ENCODE measurements around the gene DHCR7. TPM values are rescaled to one million over a fixed set of nuclear protein-coding genes. Genes with fewer than 3 reads are reported as not detected.

The DHCR7 gene
- total RNA-seq, 1 donor from 2014 or later = 36.7 TPM

DNA sequence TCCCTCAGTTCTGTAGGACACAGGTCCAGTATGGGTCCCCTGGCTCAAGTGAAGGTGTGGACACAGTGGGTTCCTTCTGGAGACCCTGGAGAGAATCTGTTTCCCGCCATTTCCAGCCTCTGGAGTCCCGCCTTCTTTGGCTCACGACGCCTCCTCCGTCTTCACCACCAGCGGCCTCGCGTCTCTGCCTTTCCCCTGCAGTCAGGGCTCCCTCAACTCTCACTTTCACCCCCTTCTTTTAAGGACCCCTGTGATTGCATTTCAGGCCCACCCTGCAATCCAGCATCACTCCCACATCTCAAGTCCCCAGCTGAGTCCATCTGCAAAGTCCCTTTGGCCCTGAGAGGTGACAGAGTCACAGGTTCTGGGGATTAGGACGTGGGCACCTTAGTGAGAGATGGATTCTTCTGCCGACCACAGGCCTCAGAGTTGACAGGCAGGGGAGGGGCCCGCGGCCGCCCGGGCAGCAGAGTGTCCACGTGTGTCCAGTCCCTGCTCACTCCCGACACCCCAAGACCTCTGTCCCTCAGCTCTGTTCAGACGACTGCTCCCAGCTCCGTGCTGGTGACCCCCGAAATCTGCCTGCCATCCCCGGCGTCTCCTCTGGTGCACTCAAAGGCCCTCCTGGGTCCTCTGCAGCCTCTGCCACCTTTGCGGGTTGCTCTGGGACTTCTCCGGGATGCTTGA, 42.0 kb upstream of the DHCR7 start:
- Mint-ChIP-seq H3K9me3 (no peaks in the 10 kb centered on the region), H3K4me3 (no peak overlapping the region), H3K27me3 (ENCODE audit: insufficient read depth, low read depth) (peaks cover 4% of the 10 kb centered on the region), H3K27ac (peak overlapping the region; percentile 27), H3K36me3 (peaks cover 30% of the 10 kb centered on the region), H3K4me1 (peaks cover 19% of the 10 kb centered on the region)
- no peak overlapping the region for H3K9ac ChIP-seq
- no peaks in the 10 kb centered on the region for H3K4me1 ChIP-seq
- H3K27ac ChIP-seq = no peak overlapping the region
- H3F3A ChIP-seq (ENCODE audit: low read depth) = no peaks in the 10 kb centered on the region
- no peaks in the 10 kb centered on the region for H3K9me3 ChIP-seq (ENCODE audit: low read depth)
- H4K20me1 ChIP-seq (ENCODE audit: low read depth) = no peaks in the 10 kb centered on the region
- H2AFZ ChIP-seq (replicated peaks) = no peak overlapping the region
- no peak overlapping the region for H3K4me3 ChIP-seq
- no peak overlapping the region for H3K4me2 ChIP-seq
- no peaks in the 10 kb centered on the region for H3K79me2 ChIP-seq (ENCODE audit: low read depth)
- TF ChIP-seq EZH2 (IDR thresholded peaks at IDR 0.05) (no peak), EZH2phosphoT487 (IDR thresholded peaks at IDR 0.05) (no peak), CTCF (IDR thresholded peaks at IDR 0.05) (no peak)
- no peaks in the 10 kb centered on the region for H3K36me3 ChIP-seq
- no peaks in the 10 kb centered on the region for H3K27me3 ChIP-seq
- no peak for DNase-seq (ENCODE audit: low spot score)

DNA sequence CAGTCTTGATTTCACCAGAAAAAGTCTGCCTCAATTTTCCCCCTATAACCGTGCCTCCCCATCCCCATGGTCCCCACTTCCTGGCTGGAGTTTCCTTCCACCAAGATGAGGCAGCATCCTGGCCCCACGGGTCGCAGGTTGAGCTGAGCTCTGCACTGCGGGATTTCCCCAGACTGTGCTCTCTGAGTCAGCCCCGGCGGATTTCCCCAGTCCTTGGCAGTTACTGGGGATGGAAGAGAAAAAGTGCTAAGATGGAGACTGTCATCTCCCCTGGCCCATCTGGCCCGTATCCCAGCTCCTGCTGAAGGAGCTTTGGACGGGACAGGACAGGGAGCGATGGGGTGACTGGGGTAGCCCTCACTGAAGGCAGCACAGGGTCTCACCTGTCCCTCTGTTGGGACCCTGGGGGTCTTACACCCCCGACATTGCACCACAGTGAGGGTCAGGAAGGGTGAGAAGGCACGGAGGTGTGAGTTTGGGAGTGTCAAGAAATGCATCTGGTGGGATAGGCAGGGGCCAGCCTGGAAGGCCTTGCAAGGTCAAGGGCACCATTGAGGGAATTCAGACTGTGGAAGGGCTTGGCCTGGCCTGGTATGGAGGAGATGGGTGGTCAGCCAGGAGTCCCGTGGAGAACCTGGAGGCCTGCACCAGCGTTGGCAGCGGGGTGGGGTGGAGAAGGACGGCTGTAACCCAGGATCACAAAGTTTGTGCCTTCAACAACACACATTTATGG, 41.3 kb upstream of the DHCR7 start:
- no peak overlapping the region for H3K27ac ChIP-seq
- no peak overlapping the region for H3K9ac ChIP-seq
- TF ChIP-seq EZH2phosphoT487 (IDR thresholded peaks at IDR 0.05) (no peak), EZH2 (IDR thresholded peaks at IDR 0.05) (no peak), CTCF (IDR thresholded peaks at IDR 0.05) (no peak)
- peaks cover 4% of the 10 kb centered on the region for H3K27me3 Mint-ChIP-seq (ENCODE audit: insufficient read depth, low read depth)
- no peaks in the 10 kb centered on the region for H3K36me3 ChIP-seq
- no peaks in the 10 kb centered on the region for H3K79me2 ChIP-seq (ENCODE audit: low read depth)
- H3K4me3 Mint-ChIP-seq = no peak overlapping the region
- peaks cover 19% of the 10 kb centered on the region for H3K4me1 Mint-ChIP-seq
- H3K27ac Mint-ChIP-seq = peak overlapping the region; percentile 85
- DNase-seq (ENCODE audit: low spot score) = no peak
- no peaks in the 10 kb centered on the region for H3K4me1 ChIP-seq
- no peaks in the 10 kb centered on the region for H3K9me3 ChIP-seq (ENCODE audit: low read depth)
- H3K4me3 ChIP-seq = no peak overlapping the region
- no peak overlapping the region for H2AFZ ChIP-seq (replicated peaks)
- H3K9me3 Mint-ChIP-seq = no peaks in the 10 kb centered on the region
- H3F3A ChIP-seq (ENCODE audit: low read depth) = no peaks in the 10 kb centered on the region
- no peaks in the 10 kb centered on the region for H3K27me3 ChIP-seq
- H4K20me1 ChIP-seq (ENCODE audit: low read depth) = no peaks in the 10 kb centered on the region
- H3K4me2 ChIP-seq = no peak overlapping the region
- H3K36me3 Mint-ChIP-seq = peaks cover 25% of the 10 kb centered on the region

DNA sequence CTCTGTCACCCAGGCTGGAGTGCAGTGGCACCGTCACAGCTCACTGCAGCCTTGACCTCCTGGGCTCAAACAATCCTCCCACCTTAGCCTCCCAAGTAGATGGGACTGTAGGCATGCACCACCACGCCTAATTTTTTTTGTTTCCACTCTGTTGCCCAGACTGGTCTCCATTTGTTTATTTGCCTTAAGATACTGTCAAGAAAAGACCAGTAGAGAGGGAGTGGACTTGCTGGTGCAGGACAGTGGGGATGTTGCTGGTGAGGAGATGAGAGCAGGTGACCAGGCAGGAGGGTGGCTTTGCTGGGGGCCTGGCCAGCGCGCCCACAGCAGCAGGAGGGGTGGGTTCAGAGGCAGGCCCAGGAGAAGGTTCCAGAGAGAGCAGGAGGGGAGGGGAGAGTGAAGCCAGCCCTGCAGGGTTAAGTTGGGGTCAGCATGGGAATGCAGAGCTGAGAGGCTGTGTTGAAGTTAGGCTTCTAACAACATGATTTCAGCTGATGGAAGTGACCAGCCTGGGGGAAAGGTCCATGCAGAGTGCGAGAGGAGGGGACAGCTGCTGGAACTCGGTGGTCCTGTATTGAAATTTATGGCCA, 40.6 kb upstream of the DHCR7 start:
- no peak overlapping the region for H3K9ac ChIP-seq
- no peak overlapping the region for H3K4me3 ChIP-seq
- H4K20me1 ChIP-seq (ENCODE audit: low read depth) = no peaks in the 10 kb centered on the region
- H3K4me3 Mint-ChIP-seq = no peak overlapping the region
- no peaks in the 10 kb centered on the region for H3F3A ChIP-seq (ENCODE audit: low read depth)
- no peaks in the 10 kb centered on the region for H3K79me2 ChIP-seq (ENCODE audit: low read depth)
- TF ChIP-seq EZH2 (IDR thresholded peaks at IDR 0.05) (no peak), EZH2phosphoT487 (IDR thresholded peaks at IDR 0.05) (no peak), CTCF (IDR thresholded peaks at IDR 0.05) (no peak)
- peaks cover 19% of the 10 kb centered on the region for H3K4me1 Mint-ChIP-seq
- no peak for DNase-seq (ENCODE audit: low spot score)
- H3K4me1 ChIP-seq = no peaks in the 10 kb centered on the region
- H3K36me3 Mint-ChIP-seq = peaks cover 28% of the 10 kb centered on the region
- no peak overlapping the region for H3K27ac Mint-ChIP-seq
- no peak overlapping the region for H3K4me2 ChIP-seq
- H3K9me3 Mint-ChIP-seq = no peaks in the 10 kb centered on the region
- H3K27ac ChIP-seq = no peak overlapping the region
- no peaks in the 10 kb centered on the region for H3K36me3 ChIP-seq
- no peaks in the 10 kb centered on the region for H3K9me3 ChIP-seq (ENCODE audit: low read depth)
- no peaks in the 10 kb centered on the region for H3K27me3 ChIP-seq
- H3K27me3 Mint-ChIP-seq (ENCODE audit: insufficient read depth, low read depth) = peaks cover 4% of the 10 kb centered on the region
- H2AFZ ChIP-seq (replicated peaks) = no peak overlapping the region
